Osteoblast (primary cell): ENCODE data around the gene MYO5B. TPM values are rescaled to one million over a fixed set of nuclear protein-coding genes. Genes with fewer than 3 reads are reported as not detected.
"Not testable (repeated sequence)": the region's sequence is repeated elsewhere in the genome, so short reads cannot be mapped to it uniquely, and the experiment has no call there.

ENCODE experiments used
- DNase-seq: peaks from one replicate; pipeline ENCODE4 v3.0.0; 2011; ENCODE audit warnings: low spot score, mixed read lengths; ENCODE audit not compliant: insufficient read length; ENCODE audit errors: missing footprints
- H2AFZ ChIP-seq: 2 replicates; pipeline ENCODE4 v1.6.0; 2011; ENCODE audit warnings: mild to moderate bottlenecking, low read length
- H3K27ac ChIP-seq: 2 replicates; pipeline ENCODE4 v1.5.1; 2011; ENCODE audit warnings: mild to moderate bottlenecking, low read depth, low read length, moderate library complexity
- H3K27me3 ChIP-seq: 2 replicates; pipeline ENCODE4 v1.6.0; 2012; ENCODE audit warnings: mild to moderate bottlenecking, control low read depth, inconsistent platforms, low read length, moderate library complexity; ENCODE audit not compliant: insufficient read depth
- H3K36me3 ChIP-seq: 2 replicates; pipeline ENCODE4 v1.5.1; 2011; ENCODE audit warnings: mild to moderate bottlenecking, low read length, control low read depth, moderate library complexity; ENCODE audit not compliant: insufficient read depth
- H3K4me1 ChIP-seq: 2 replicates; pipeline ENCODE4 v1.5.1; 2011; ENCODE audit warnings: mild to moderate bottlenecking, low read length, control low read depth, moderate library complexity; ENCODE audit not compliant: insufficient read depth
- H3K4me2 ChIP-seq: 2 replicates; pipeline ENCODE4 v1.6.0; 2011; ENCODE audit warnings: mild to moderate bottlenecking, low read length; ENCODE audit not compliant: insufficient read depth
- H3K4me3 ChIP-seq: fragments of 200-600 bp; sonication (generic); 3 replicates; pipeline ENCODE4 v1.5.1; 2012; ENCODE audit warnings: mild to moderate bottlenecking, low read length, inconsistent platforms; ENCODE audit not compliant: insufficient read depth
- H3K79me2 ChIP-seq: 2 replicates; pipeline ENCODE4 v1.6.0; 2012; ENCODE audit warnings: mild to moderate bottlenecking, low read length, control low read depth, inconsistent platforms; ENCODE audit not compliant: insufficient read depth
- H3K9me3 ChIP-seq: 2 replicates; pipeline ENCODE4 v1.5.1; 2011; ENCODE audit warnings: low read depth, low read length, control low read depth
- H4K20me1 ChIP-seq: 2 replicates; pipeline ENCODE4 v1.6.0; 2012; ENCODE audit warnings: mild to moderate bottlenecking, low read length, control low read depth; ENCODE audit not compliant: insufficient read depth
- CTCF ChIP-seq: IDR thresholded peaks from 2 replicates; pipeline ENCODE4 v1.5.1; 2011; ENCODE audit warnings: mild to moderate bottlenecking, low read depth, low read length, moderate library complexity; ENCODE audit errors: extremely low read depth
- total RNA-seq: library from RNA; depleted of rRNA; stranded (reverse); fragments of >200 nt; gene quantifications from 2 replicates; pipeline ENCODE4 v1.2.3, GENCODE V29; 2012

MYO5B gene
- total RNA-seq, 1 donor = 0.36 TPM

- Histone ChIP-seq H3K27me3 (no peaks in the 10 kb centered on the region), H3K9me3 (no peaks in the 10 kb centered on the region), H3K79me2 (no peaks in the 10 kb centered on the region), H3K4me2 (no peak overlapping the region), H3K4me1 (no peaks in the 10 kb centered on the region), H3K4me3 (no peak overlapping the region), H3K36me3 (no peaks in the 10 kb centered on the region), H2AFZ (no peak overlapping the region), H3K27ac (no peak overlapping the region), H4K20me1 (no peaks in the 10 kb centered on the region)
- TF ChIP-seq CTCF = no peak
- no peak for DNase-seq
Measured at GRCh38 chr18:49892148-49892924, 302.6 kb downstream of the MYO5B start.

- Histone ChIP-seq H3K27me3 (no peaks in the 10 kb centered on the region), H3K4me1 (no peaks in the 10 kb centered on the region), H3K4me3 (no peak overlapping the region), H3K79me2 (no peaks in the 10 kb centered on the region), H3K9me3 (no peaks in the 10 kb centered on the region), H3K27ac (no peak overlapping the region), H4K20me1 (no peaks in the 10 kb centered on the region), H3K36me3 (no peaks in the 10 kb centered on the region), H3K4me2 (no peak overlapping the region), H2AFZ (no peak overlapping the region)
- no peak for DNase-seq
- TF ChIP-seq CTCF = no peak
Measured at GRCh38 chr18:49890041-49890440, 304.9 kb downstream of the MYO5B start.

- not testable (repeated sequence) for H3K36me3 ChIP-seq, H3K4me2 ChIP-seq, H2AFZ ChIP-seq, H3K27ac ChIP-seq, DNase-seq, H3K27me3 ChIP-seq, H3K9me3 ChIP-seq, H3K79me2 ChIP-seq, H3K4me3 ChIP-seq, H4K20me1 ChIP-seq, H3K4me1 ChIP-seq
Measured at GRCh38 chr18:49889552-49889951, 305.4 kb downstream of the MYO5B start.

- TF ChIP-seq CTCF = no peak
Measured at GRCh38 chr18:49886891-49887764, 307.8 kb downstream of the MYO5B start.

More at GRCh38 chr18:49886891-49887764, 307.8 kb downstream of the MYO5B start:
- H3K79me2 ChIP-seq = no peaks in the 10 kb centered on the region
- H3K4me2 ChIP-seq = no peak overlapping the region
- no peak overlapping the region for H3K4me3 ChIP-seq
- H3K4me1 ChIP-seq = no peaks in the 10 kb centered on the region
- no peaks in the 10 kb centered on the region for H3K9me3 ChIP-seq
- no peak for DNase-seq
- H3K27me3 ChIP-seq = no peaks in the 10 kb centered on the region
- H3K27ac ChIP-seq = no peak overlapping the region
- H4K20me1 ChIP-seq = no peaks in the 10 kb centered on the region
- no peak overlapping the region for H2AFZ ChIP-seq
- H3K36me3 ChIP-seq = no peaks in the 10 kb centered on the region
